T-cell (primary cell): Measurements from ENCODE around the gene BRD1. TPM values are rescaled to one million over a fixed set of nuclear protein-coding genes. Genes with fewer than 3 reads are reported as not detected.
"Not testable (repeated sequence)": the region's sequence is repeated elsewhere in the genome, so short reads cannot be mapped to it uniquely, and the experiment has no call there.

ENCODE experiments used
- ATAC-seq, 4 experiments: fragments of 200-7000 bp in 3 of 4; fragments of 150-1000 bp in 1 of 4; cut with Tn5 transposase; replicated peaks in 1 of 4; 1 replicate in 3 of 4; 2 replicates in 1 of 4; pipeline ENCODE4 v1.10.0; 2021; ENCODE audit warnings: moderate library complexity in 3 of 4, mild to moderate bottlenecking in 2 of 4, moderate number of reproducible peaks in 1 of 4
- CTCF ChIA-PET, 2 donors: fragments of 300-600 bp; sonication (Branson Sonifier 250); formaldehyde crosslinking; loops; one replicate each; lab custom pipeline; 2022; ENCODE audit warnings: antibody characterized with exemption in 2 of 2; lab: Charles Lee
- POLR2A ChIA-PET, 2 donors: fragments of 300-600 bp; sonication (Branson Sonifier 250); formaldehyde crosslinking; loops; one replicate each; lab custom pipeline; 2022; ENCODE audit warnings: antibody characterized with exemption in 2 of 2; lab: Charles Lee
- DNase-seq, 35 experiments: peaks; one replicate each; pipeline versions ENCODE4 v3.0.0 to v3.0.0-alpha.2; 2013 to 2023
- H3K27ac ChIP-seq: one replicate; pipeline ENCODE4 v1.5.1; 2013; ENCODE audit warnings: low read length
- H3K27me3 ChIP-seq, 2 experiments: replicated peaks in 1 of 2; 1 replicate in 1 of 2; 2 replicates in 1 of 2; pipeline versions ENCODE4 v1.6.1 to v1.7.0; 2013; ENCODE audit warnings: low read length in 1 of 2, mixed read lengths in 1 of 2; ENCODE audit not compliant: control insufficient read depth in 2 of 2, insufficient read depth in 2 of 2; ENCODE audit errors: extremely low read depth in 1 of 2
- H3K36me3 ChIP-seq, 2 donors: 1 replicate in 1 of 2; 2 replicates in 1 of 2; pipeline versions ENCODE4 v1.6.1 to v1.7.0; 2013; ENCODE audit warnings: low read length in 1 of 2; ENCODE audit not compliant: control insufficient read depth in 2 of 2, insufficient read depth in 1 of 2; ENCODE audit errors: extremely low read depth in 1 of 2
- H3K4me1 ChIP-seq, 2 experiments: 1 replicate in 1 of 2; 2 replicates in 1 of 2; pipeline versions ENCODE4 v1.6.1 to v1.7.0; 2013; ENCODE audit warnings: low read length in 2 of 2, mixed read lengths in 1 of 2; ENCODE audit not compliant: insufficient read depth in 2 of 2, control insufficient read depth in 1 of 2; ENCODE audit errors: extremely low read depth in 1 of 2
- H3K4me3 ChIP-seq, 2 donors: 1 replicate in 1 of 2; 2 replicates in 1 of 2; pipeline versions ENCODE4 v1.5.1 to v1.7.0; 2013; ENCODE audit warnings: mild to moderate bottlenecking in 2 of 2, low read length in 1 of 2, moderate library complexity in 1 of 2; ENCODE audit not compliant: control insufficient read depth in 1 of 2; ENCODE audit errors: extremely low read depth in 1 of 2
- H3K9me3 ChIP-seq: 2 replicates; pipeline ENCODE4 v1.7.0; 2013
- H3K27ac Mint-ChIP-seq, 2 donors: one replicate each; pipeline ENCODE4 v1.8.0; 2020 to 2021; ENCODE audit warnings: mild to moderate bottlenecking in 2 of 2, mixed read lengths in 2 of 2
- H3K27me3 Mint-ChIP-seq, 2 donors: one replicate each; pipeline ENCODE4 v1.8.0; 2021 to 2022; ENCODE audit warnings: mixed read lengths in 2 of 2
- H3K36me3 Mint-ChIP-seq: one replicate; pipeline ENCODE4 v1.8.0; 2021; ENCODE audit warnings: mixed read lengths
- H3K4me1 Mint-ChIP-seq, 3 donors: one replicate each; pipeline ENCODE4 v1.8.0; 2020 to 2022; ENCODE audit warnings: mixed read lengths in 3 of 3, mild to moderate bottlenecking in 1 of 3
- H3K4me3 Mint-ChIP-seq, 3 donors: one replicate each; pipeline ENCODE4 v1.8.0; 2020 to 2022; ENCODE audit warnings: mild to moderate bottlenecking in 3 of 3, mixed read lengths in 3 of 3, moderate library complexity in 3 of 3
- H3K9me3 Mint-ChIP-seq, 3 donors: one replicate each; pipeline ENCODE4 v1.8.0; 2020 to 2022; ENCODE audit warnings: mixed read lengths in 3 of 3
- WGBS: methylation state at CpG from one replicate; pipeline ENCODE4 v1.1.5; 2013; ENCODE audit warnings: missing lambda C conversion rate; ENCODE audit not compliant: insufficient coverage; 5-methylcytosine and 5-hydroxymethylcytosine counted together
- total RNA-seq, 35 experiments: library from RNA in 6 of 35; stranded (reverse) in 6 of 35; fragments of 120-200 nt in 1 of 35; gene quantifications; one replicate each; pipeline versions ENCODE4 v1.2.1 to v1.2.4 and lab custom pipeline; 2013 to 2026

BRD1 gene
- total RNA-seq, 5 donors from 2014 or later (not counting 1 experiment from before 2014, with no cell fraction given), result 86.4 to 140 (median 92.9) TPM

DNA sequence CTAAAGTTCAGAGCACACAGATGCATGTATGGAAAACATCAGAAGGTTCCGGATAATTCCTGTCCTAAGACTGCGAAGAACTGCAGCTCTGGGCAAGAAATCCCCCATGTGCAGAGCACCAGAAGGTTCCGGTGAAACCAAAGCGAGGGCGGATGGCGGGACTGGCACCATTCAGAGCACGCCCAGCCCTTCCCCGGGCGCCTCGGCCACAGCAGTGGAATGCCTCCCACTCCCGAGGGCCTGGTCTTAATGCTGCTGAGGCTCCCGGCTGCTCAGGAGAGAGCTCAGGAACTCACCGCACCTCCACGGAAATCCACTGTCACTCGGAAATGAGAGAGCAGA, 43.1 kb downstream of the BRD1 start:
- Histone ChIP-seq H3K4me3 (no peak overlapping the region), H3K36me3 (peaks cover 16 to 48% of the 10 kb centered on the region in 2 donors), H3K27me3 (no peaks in the 10 kb centered on the region), H3K27ac (peak overlapping the region; percentile 37), H3K4me1 (peaks cover 7 to 48% of the 10 kb centered on the region in 2 experiments), H3K9me3 (no peaks in the 10 kb centered on the region)
- Mint-ChIP-seq H3K4me1 (peaks cover 27 to 46% (median 46%) of the 10 kb centered on the region in 3 donors), H3K9me3 (no peaks in the 10 kb centered on the region), H3K36me3 (peaks cover 22% of the 10 kb centered on the region), H3K4me3 (no peak overlapping the region), H3K27me3 (no peaks in the 10 kb centered on the region), H3K27ac (no peak overlapping the region)
- ChIA-PET POLR2A (no interaction called here), CTCF (no interaction called here)
- no peak for DNase-seq
- 91% methylated on average over 15 of the region's 15 CpGs for WGBS
- ATAC-seq, result no peak

DNA sequence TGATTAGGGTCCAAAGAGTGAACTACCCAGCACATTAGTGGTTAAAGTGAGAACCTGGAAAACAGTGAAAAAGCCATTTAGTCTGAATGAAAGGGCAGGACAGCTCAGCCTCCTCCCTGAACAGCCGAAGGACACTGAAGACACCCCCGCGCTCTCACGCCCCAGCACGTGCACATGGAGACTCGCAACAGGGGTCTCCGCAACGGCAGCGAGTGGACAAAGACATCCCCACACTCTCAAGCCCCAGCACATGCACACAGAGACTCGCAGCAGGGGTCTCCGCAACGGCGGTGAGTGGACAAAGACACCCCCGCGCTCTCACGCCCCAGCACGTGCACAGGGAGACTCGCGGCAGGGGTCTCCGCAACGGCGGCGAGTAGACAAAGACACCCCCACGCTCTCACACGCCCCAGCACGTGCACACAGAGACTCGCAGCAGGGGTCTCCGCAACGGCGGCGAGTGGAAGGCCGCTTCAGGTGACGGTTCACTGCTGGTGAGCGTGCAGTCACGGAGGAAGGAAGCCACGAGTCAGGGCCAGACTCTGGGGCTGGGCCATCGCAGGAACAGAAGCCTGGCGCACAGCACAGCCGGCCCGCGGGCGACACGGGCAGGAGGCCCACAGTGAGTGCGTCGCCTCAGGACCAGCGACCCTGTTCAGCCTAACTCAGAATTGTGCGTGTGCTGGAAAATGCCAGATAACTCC, 43.6 kb downstream of the BRD1 start:
- H3K9me3 Mint-ChIP-seq, result no peaks in the 10 kb centered on the region
- Histone ChIP-seq H3K4me1 (peaks cover 4 to 43% of the 10 kb centered on the region in 2 experiments), H3K9me3 (no peaks in the 10 kb centered on the region), H3K36me3 (peaks cover 21 to 52% of the 10 kb centered on the region in 2 donors), H3K4me3 (no peak overlapping the region), H3K27ac (no peak overlapping the region), H3K27me3 (no peaks in the 10 kb centered on the region)
- H3K27me3 Mint-ChIP-seq, result no peaks in the 10 kb centered on the region
- ChIA-PET CTCF (no interaction called here), POLR2A (no interaction called here)
- ATAC-seq, result no peak
- no peak overlapping the region for H3K4me3 Mint-ChIP-seq
- H3K36me3 Mint-ChIP-seq, result peaks cover 27% of the 10 kb centered on the region
- WGBS, result 94% methylated on average over 46 of the region's 47 CpGs
- H3K27ac Mint-ChIP-seq, result no peak overlapping the region
- peaks cover 22 to 44% (median 44%) of the 10 kb centered on the region in 3 donors for H3K4me1 Mint-ChIP-seq
- DNase-seq, result no peak

DNA sequence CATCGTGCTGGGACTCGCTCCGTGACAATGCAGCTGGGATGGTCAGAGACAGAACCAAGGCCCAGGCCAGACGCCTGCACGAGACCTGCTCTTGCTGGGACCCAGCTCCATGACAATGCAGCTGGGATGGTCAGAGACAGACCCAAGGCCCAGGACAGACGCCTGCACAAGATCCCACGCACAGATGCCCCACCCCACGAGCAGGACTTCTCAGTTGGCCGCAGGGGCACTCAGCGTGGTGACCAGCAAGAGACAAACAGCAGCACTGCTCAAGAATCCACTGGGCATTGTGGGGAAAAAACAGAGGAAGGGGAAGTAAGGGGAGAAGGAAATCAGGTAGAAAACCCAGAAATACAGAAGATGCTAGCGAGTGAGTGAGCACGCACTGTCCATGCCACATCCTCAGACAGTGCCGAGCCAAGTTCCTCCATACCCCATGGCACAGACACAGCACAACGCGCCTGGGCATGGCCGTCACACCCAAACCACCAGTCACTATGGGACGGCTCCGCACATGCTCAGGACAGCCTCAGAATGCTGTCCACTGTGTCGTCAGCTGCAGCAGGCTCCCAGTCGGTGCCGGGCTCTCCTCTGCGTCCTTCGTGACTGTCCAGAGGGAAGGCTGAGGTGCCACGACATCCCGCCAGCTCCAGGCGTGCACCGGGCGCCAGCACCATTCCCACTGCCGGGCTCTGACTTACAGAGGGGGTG, 44.5 kb downstream of the BRD1 start:
- no peak for DNase-seq
- Mint-ChIP-seq H3K9me3 (no peaks in the 10 kb centered on the region), H3K4me1 (peaks cover 13 to 37% (median 36%) of the 10 kb centered on the region in 3 donors), H3K36me3 (peaks cover 29% of the 10 kb centered on the region), H3K27me3 (no peaks in the 10 kb centered on the region), H3K4me3 (no peak overlapping the region), H3K27ac (no peak overlapping the region)
- Histone ChIP-seq H3K36me3 (peaks cover 25 to 52% of the 10 kb centered on the region in 2 donors), H3K4me1 (peaks cover 0 to 34% of the 10 kb centered on the region in 2 experiments), H3K27me3 (no peaks in the 10 kb centered on the region), H3K27ac (no peak overlapping the region), H3K9me3 (no peaks in the 10 kb centered on the region), H3K4me3 (no peak overlapping the region)
- POLR2A ChIA-PET, result no interaction called here
- WGBS, result 95% methylated on average over 26 of the region's 29 CpGs
- CTCF ChIA-PET, result no interaction called here
- no peak for ATAC-seq

DNA sequence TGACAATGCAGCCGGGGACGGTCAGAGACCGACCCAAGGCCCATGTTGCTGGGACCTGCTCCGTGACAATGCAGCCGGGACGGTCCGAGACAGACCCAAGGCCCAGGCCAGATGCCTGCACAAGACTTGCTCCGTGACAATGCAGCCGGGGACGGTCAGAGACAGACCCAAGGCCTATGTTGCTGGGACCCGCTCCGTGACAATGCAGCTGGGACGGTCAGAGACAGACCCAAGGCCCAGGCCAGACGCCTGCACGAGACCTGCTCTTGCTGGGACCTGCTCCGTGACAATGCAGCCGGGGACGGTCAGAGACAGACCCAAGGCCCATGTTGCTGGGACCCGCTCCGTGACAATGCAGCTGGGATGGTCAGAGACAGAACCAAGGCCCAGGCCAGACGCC, 45.8 kb downstream of the BRD1 start:
- H3K4me3 ChIP-seq, DNase-seq, H3K4me3 Mint-ChIP-seq, H3K27me3 ChIP-seq, H3K27ac Mint-ChIP-seq, POLR2A ChIA-PET, H3K9me3 ChIP-seq, H3K27ac ChIP-seq, ATAC-seq, H3K27me3 Mint-ChIP-seq, H3K9me3 Mint-ChIP-seq, CTCF ChIA-PET: not testable (repeated sequence)
- Mint-ChIP-seq H3K36me3 (peaks cover 25% of the 10 kb centered on the region), H3K4me1 (peaks cover 5 to 28% (median 27%) of the 10 kb centered on the region in 3 donors)
- WGBS, result 97% methylated on average over 21 of the region's 21 CpGs
- Histone ChIP-seq H3K36me3 (peaks cover 28 to 52% of the 10 kb centered on the region in 2 donors), H3K4me1 (peaks cover 0 to 28% of the 10 kb centered on the region in 2 experiments)

DNA sequence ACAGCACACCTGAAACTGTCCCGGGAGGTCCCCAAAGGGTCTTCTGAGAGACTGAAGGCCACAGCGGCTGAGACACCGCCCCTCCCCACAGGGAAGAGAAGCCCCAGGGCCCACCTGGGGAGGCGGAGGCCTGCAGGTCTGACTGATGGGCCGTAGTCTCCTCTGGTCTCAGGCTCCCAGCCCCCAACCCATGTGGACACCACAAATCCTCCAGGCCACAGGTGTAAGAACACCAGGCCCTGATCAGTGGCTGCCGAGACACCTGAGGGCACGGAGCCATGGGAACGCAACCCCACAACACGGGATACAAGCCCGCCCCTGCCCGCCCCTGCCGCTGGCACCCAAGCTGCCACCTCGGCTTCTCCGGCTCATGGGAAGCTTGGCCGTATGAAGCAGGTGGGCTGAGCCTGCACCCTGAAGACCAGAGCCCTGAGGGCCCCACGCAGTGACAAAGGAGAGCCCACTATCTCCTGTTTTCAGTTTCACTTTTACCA, 46.3 kb downstream of the BRD1 start:
- Mint-ChIP-seq H3K27me3 (no peaks in the 10 kb centered on the region), H3K4me3 (no peak overlapping the region), H3K9me3 (no peaks in the 10 kb centered on the region), H3K36me3 (peaks cover 22% of the 10 kb centered on the region), H3K4me1 (peaks cover 5 to 24% (median 24%) of the 10 kb centered on the region in 3 donors), H3K27ac (no peak overlapping the region)
- POLR2A ChIA-PET, result no interaction called here
- Histone ChIP-seq H3K4me1 (peaks cover 0 to 24% of the 10 kb centered on the region in 2 experiments), H3K27me3 (no peaks in the 10 kb centered on the region), H3K9me3 (no peaks in the 10 kb centered on the region), H3K36me3 (peaks cover 30 to 53% of the 10 kb centered on the region in 2 donors), H3K4me3 (no peak overlapping the region), H3K27ac (no peak overlapping the region)
- ATAC-seq, result no peak
- CTCF ChIA-PET, result no interaction called here
- DNase-seq, result no peak
- WGBS, result 82% methylated on average over 13 of the region's 16 CpGs

DNA sequence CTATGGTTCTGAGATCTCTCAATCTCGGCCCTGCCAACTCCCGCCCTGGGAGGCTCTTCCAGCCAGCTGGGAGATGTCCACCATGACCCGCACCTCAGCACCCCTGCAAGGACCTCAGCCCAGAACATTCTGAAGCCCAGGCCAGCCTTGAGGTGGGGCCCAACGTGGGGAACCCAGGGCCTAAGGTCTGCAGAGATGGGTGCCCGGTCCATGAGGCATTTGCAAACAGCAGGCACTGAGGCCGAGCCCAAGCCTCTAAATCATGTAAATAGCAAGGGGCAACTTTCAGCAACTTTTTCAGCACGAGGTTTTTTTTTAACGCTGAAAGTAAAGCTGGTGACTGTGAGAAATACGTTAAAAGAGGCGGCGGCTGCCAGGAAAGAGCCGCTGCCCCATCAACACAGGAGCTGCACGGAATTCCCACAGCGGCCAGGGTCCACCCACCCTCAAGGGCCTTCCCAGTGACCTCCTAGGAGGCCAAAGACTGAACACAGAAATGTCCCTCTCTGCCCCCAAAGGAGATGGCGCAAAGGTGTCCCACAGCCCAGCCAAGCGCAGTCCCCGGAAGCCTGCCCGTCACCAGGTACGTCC, 46.9 kb downstream of the BRD1 start:
- 94% methylated on average over 12 of the region's 19 CpGs for WGBS
- CTCF ChIA-PET, result no interaction called here
- DNase-seq (no peak), ATAC-seq (no peak)
- Histone ChIP-seq H3K36me3 (peaks cover 30 to 53% of the 10 kb centered on the region in 2 donors), H3K4me3 (no peak overlapping the region), H3K27ac (no peak overlapping the region), H3K4me1 (peaks cover 0 to 21% of the 10 kb centered on the region in 2 experiments), H3K27me3 (no peaks in the 10 kb centered on the region), H3K9me3 (no peaks in the 10 kb centered on the region)
- no peak overlapping the region for H3K27ac Mint-ChIP-seq
- H3K4me1 Mint-ChIP-seq, result peaks cover 5 to 20% (median 19%) of the 10 kb centered on the region in 3 donors
- POLR2A ChIA-PET, result no interaction called here
- no peaks in the 10 kb centered on the region for H3K27me3 Mint-ChIP-seq
- no peaks in the 10 kb centered on the region for H3K9me3 Mint-ChIP-seq
- H3K4me3 Mint-ChIP-seq, result no peak overlapping the region
- peaks cover 18% of the 10 kb centered on the region for H3K36me3 Mint-ChIP-seq
